Right atrium auricular region (tissue), 2 donors: ENCODE results near the gene RTP5. TPM values are rescaled to one million over a fixed set of nuclear protein-coding genes. Genes with fewer than 3 reads are reported as not detected.

ENCODE experiments used
- DNase-seq: peaks from one replicate; pipeline ENCODE4 v3.0.0-alpha.2; 2019; ENCODE audit warnings: low spot score
- H3K27ac ChIP-seq, 2 donors: fragments of 200-600 bp; sonication (generic); 1 replicate in 1 of 2; 2 replicates in 1 of 2; pipeline ENCODE4 v1.5.1; 2016 to 2019
- H3K27me3 ChIP-seq, 2 donors: fragments of 200-600 bp; sonication (generic); one replicate each; pipeline versions ENCODE4 v1.5.1 to v1.6.0; 2017 to 2019
- H3K36me3 ChIP-seq: fragments of 200-600 bp; sonication (generic); one replicate; pipeline ENCODE4 v1.5.1; 2016
- H3K4me1 ChIP-seq, 2 donors: fragments of 200-600 bp; sonication (generic); one replicate each; pipeline versions ENCODE4 v1.5.1 to v1.6.0; 2017 to 2019
- H3K4me3 ChIP-seq, 2 donors: fragments of 200-600 bp; sonication (generic); 1 replicate in 1 of 2; 2 replicates in 1 of 2; pipeline ENCODE4 v1.5.1; 2017 to 2019; ENCODE audit warnings: mild to moderate bottlenecking in 1 of 2, moderate library complexity in 1 of 2
- H3K9me3 ChIP-seq, 2 donors: fragments of 200-600 bp; sonication (generic); one replicate each; pipeline ENCODE4 v1.5.1; 2019
- CTCF ChIP-seq, 2 donors: fragments of 200-600 bp; sonication (generic); IDR thresholded peaks; one replicate each; pipeline ENCODE4 v1.5.1; 2019; ENCODE audit warnings: antibody characterized with exemption in 2 of 2
- total RNA-seq, 2 donors: library from RNA; depleted of rRNA; stranded (reverse); fragments of >200 nt; gene quantifications; one replicate each; pipeline ENCODE4 v1.1.0, GENCODE V29; 2016

RTP5 gene
- total RNA-seq, 2 donors from 2014 or later = not detected

GRCh38 chr2:241877989-241878970 is 8.8 kb downstream of the RTP5 start:
- no peak for DNase-seq
- Histone ChIP-seq H3K27me3 (no peaks in the 10 kb centered on the region), H3K36me3 (no peaks in the 10 kb centered on the region), H3K4me3 (no peak overlapping the region), H3K9me3 (no peaks in the 10 kb centered on the region), H3K27ac (no peak overlapping the region), H3K4me1 (peaks cover 0 to 26% of the 10 kb centered on the region in 2 donors)
- TF ChIP-seq CTCF (IDR thresholded peaks at IDR 0.05) = peak; percentile 68 to 77

- H3K4me1 ChIP-seq = peaks cover 0 to 26% of the 10 kb centered on the region in 2 donors
- H3K4me3 ChIP-seq = no peak overlapping the region
- no peaks in the 10 kb centered on the region for H3K9me3 ChIP-seq
- no peaks in the 10 kb centered on the region for H3K27me3 ChIP-seq
- DNase-seq = no peak
- no peak for TF ChIP-seq CTCF (IDR thresholded peaks at IDR 0.05)
- H3K36me3 ChIP-seq = no peaks in the 10 kb centered on the region
- H3K27ac ChIP-seq = no peak overlapping the region
Measured at GRCh38 chr2:241879326-241879725, 9.8 kb downstream of the RTP5 start.

- H3K9me3 ChIP-seq = no peaks in the 10 kb centered on the region
- H3K4me3 ChIP-seq = peak overlapping the region in 1 of 2 donors; percentile 69
- H3K27ac ChIP-seq = peak overlapping the region; percentile 62 to 90
- no peaks in the 10 kb centered on the region for H3K27me3 ChIP-seq
- H3K4me1 ChIP-seq = peaks cover 0 to 26% of the 10 kb centered on the region in 2 donors
- no peak for DNase-seq
- no peak for TF ChIP-seq CTCF (IDR thresholded peaks at IDR 0.05)
- no peaks in the 10 kb centered on the region for H3K36me3 ChIP-seq
Measured at GRCh38 chr2:241880311-241881073, 11.0 kb downstream of the RTP5 start.

- Histone ChIP-seq H3K4me3 (peak overlapping the region; percentile 50 to 69), H3K27ac (peak overlapping the region; percentile 81 to 90), H3K36me3 (no peaks in the 10 kb centered on the region), H3K9me3 (no peaks in the 10 kb centered on the region), H3K4me1 (peaks cover 0 to 26% of the 10 kb centered on the region in 2 donors), H3K27me3 (no peaks in the 10 kb centered on the region)
- peak in 1 of 2 donors; percentile 33 for TF ChIP-seq CTCF (IDR thresholded peaks at IDR 0.05)
- DNase-seq = peak; percentile 72
Measured at GRCh38 chr2:241882091-241882625, 12.6 kb downstream of the RTP5 start.

- H3K4me3 ChIP-seq = no peak overlapping the region
- H3K4me1 ChIP-seq = peaks cover 0 to 26% of the 10 kb centered on the region in 2 donors
- no peaks in the 10 kb centered on the region for H3K36me3 ChIP-seq
- no peak overlapping the region for H3K27ac ChIP-seq
- H3K9me3 ChIP-seq = no peaks in the 10 kb centered on the region
- DNase-seq = no peak
- no peaks in the 10 kb centered on the region for H3K27me3 ChIP-seq
- no peak for TF ChIP-seq CTCF (IDR thresholded peaks at IDR 0.05)
Measured at GRCh38 chr2:241884951-241885290, 15.4 kb downstream of the RTP5 start.
